Effector memory CD4-positive, alpha-beta T cell (primary cell): ENCODE measurements around the gene SAT2.
"Not testable (repeated sequence)": the region's sequence is repeated elsewhere in the genome, so short reads cannot be mapped to it uniquely, and the experiment has no call there.

ENCODE experiments used
- DNase-seq, 3 donors: peaks; one replicate each; pipeline ENCODE4 v3.0.0-alpha.2; 2020
- H3K27ac ChIP-seq: 2 replicates; pipeline ENCODE4 v1.7.0; 2013; ENCODE audit warnings: mild to moderate bottlenecking, low read length, moderate library complexity; ENCODE audit not compliant: insufficient read depth, poor library complexity, severe bottlenecking
- H3K27me3 ChIP-seq: replicated peaks from 2 replicates; pipeline ENCODE4 v1.7.0; 2013; ENCODE audit warnings: mild to moderate bottlenecking, low read length; ENCODE audit not compliant: insufficient read depth, control insufficient read depth, poor library complexity, severe bottlenecking
- H3K36me3 ChIP-seq: 2 replicates; pipeline ENCODE4 v1.7.0; 2013; ENCODE audit warnings: mild to moderate bottlenecking, low read length, moderate library complexity; ENCODE audit not compliant: control insufficient read depth, insufficient read depth
- H3K4me1 ChIP-seq: 2 replicates; pipeline ENCODE4 v1.7.0; 2013; ENCODE audit warnings: low read length, mild to moderate bottlenecking; ENCODE audit not compliant: control insufficient read depth, insufficient read depth, poor library complexity, severe bottlenecking
- H3K4me3 ChIP-seq: 2 replicates; pipeline ENCODE4 v1.7.0; 2013; ENCODE audit warnings: low read length, low read depth, mild to moderate bottlenecking; ENCODE audit not compliant: insufficient read depth, poor library complexity, severe bottlenecking
- H3K9me3 ChIP-seq: 2 replicates; pipeline ENCODE4 v1.7.0; 2013; ENCODE audit warnings: mild to moderate bottlenecking, low read length, moderate library complexity; ENCODE audit not compliant: control insufficient read depth

Gene SAT2

GRCh38 chr17:7636163-7636562 is 8.5 kb upstream of the SAT2 start:
- Histone ChIP-seq H3K27ac (no peak overlapping the region), H3K27me3 (no peaks in the 10 kb centered on the region), H3K9me3 (no peaks in the 10 kb centered on the region), H3K36me3 (no peaks in the 10 kb centered on the region), H3K4me1 (no peaks in the 10 kb centered on the region), H3K4me3 (no peak overlapping the region)
- no peak for DNase-seq

DNA sequence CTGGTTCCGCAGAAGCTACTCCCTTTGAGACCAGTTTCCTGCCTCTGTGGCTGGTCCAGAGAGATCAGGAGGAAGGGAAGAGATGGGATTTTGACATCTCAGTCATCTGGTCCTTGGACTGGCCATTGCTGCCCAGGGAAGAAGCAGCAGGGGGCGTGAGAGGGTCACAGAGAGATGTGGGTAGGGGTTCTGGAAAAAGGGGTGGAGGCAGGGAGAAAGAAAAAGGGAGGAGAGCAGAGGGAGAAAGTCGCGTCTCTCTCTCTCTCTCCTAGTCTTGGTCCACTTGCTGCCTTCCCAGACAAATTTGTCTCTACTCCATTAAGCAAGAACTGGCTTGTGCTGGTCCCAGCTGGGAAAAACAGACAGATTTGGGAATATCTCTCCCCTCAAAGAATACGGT is 6.8 kb upstream of the SAT2 start:
- DNase-seq: no peak
- H3K4me1 ChIP-seq: no peaks in the 10 kb centered on the region
- H3K27ac ChIP-seq: no peak overlapping the region

DNA sequence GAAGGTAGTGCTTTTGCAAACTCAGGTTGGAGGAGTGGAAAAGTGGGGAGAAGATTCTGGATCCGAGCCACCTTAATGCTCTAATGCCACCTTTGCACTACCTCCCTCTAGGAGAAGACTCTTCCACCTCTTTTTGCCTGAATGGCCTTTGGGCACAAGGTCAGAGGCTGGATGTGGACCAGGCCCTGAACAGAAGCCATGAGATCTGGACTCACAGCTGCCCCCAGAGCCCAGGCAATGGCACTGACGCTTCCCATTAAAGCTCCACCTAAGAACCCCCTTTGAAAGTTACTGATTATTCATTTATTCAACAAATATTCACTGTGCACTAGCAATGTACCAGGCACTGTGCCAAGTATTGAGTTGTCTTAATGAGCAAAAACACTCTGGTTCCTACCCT is 5.5 kb upstream of the SAT2 start:
- no peak for DNase-seq
- Histone ChIP-seq H3K36me3 (no peaks in the 10 kb centered on the region), H3K4me3 (no peak overlapping the region), H3K27me3 (no peaks in the 10 kb centered on the region), H3K27ac (no peak overlapping the region), H3K9me3 (no peaks in the 10 kb centered on the region), H3K4me1 (peaks cover under 1% of the 10 kb centered on the region)

More for the DNA sequence above, 6.8 kb upstream of the SAT2 start:
- H3K27me3 ChIP-seq: no peaks in the 10 kb centered on the region
- H3K36me3 ChIP-seq: no peaks in the 10 kb centered on the region
- H3K4me3 ChIP-seq: no peak overlapping the region
- H3K9me3 ChIP-seq: no peaks in the 10 kb centered on the region

DNA sequence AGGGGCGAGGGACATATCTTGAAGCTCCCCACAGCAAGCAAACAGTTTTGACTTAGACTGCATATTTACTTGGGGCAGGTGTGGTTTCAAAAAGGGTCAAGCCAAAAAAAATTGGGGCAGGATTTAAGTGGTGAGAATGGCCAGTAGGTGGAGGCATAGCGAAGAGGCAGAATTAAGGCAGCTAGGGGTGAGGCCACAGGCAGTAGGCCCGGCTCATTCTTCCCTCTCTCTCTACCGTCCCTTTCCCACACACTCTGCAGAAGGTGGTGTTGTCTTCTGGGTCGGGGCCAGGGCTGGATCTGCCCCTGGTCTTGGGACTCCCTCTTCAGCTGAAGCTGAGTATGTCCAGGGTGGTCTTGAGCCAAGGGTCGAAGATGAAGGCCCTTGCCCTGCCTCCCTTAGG is 4.9 kb upstream of the SAT2 start:
- Histone ChIP-seq H3K4me3 (no peak overlapping the region), H3K27me3 (no peaks in the 10 kb centered on the region), H3K4me1 (peaks cover 4% of the 10 kb centered on the region), H3K27ac (no peak overlapping the region), H3K9me3 (no peaks in the 10 kb centered on the region), H3K36me3 (no peaks in the 10 kb centered on the region)
- DNase-seq: no peak

GRCh38 chr17:7631398-7632380 is 4.1 kb upstream of the SAT2 start:
- H3K27ac ChIP-seq: no peak overlapping the region
- DNase-seq: no peak
- no peaks in the 10 kb centered on the region for H3K9me3 ChIP-seq
- H3K36me3 ChIP-seq: no peaks in the 10 kb centered on the region
- peaks cover 10% of the 10 kb centered on the region for H3K4me1 ChIP-seq
- no peaks in the 10 kb centered on the region for H3K27me3 ChIP-seq
- H3K4me3 ChIP-seq: no peak overlapping the region

DNA sequence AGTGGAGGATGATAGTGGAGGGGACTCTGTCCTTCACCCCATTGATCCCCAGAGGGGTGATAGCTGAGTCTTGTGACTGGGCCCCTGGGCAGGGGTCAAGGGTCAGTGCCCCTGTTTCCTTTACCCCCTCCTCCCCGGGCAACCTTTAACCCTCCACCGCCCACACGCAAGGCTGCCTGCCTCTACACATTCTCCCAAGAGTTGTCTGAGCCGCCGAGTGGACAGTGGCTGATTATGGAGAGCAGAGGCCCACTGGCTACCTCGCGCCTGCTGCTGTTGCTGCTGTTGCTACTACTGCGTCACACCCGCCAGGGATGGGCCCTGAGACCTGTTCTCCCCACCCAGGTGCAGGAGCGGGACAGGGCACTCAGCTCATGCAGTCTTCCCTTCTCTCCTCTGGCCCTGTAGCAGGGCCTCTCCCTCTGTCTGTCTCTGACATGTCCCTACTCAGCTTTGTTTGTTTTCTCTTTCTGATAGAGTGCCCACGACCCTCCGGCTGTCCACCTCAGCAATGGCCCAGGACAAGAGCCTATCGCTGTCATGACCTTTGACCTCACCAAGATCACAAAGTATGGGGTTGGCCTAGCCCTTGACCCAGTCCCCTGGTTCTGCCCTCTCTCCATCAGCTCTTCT is 2.4 kb upstream of the SAT2 start, which contains the start of gene SHBG:
Gene SHBG (plus strand): TSS at position 197 of the 633 bp plus-strand sequence. CDS start 38 bp downstream, at position 235.
- H3K4me1 ChIP-seq: peaks cover 11% of the 10 kb centered on the region
- no peaks in the 10 kb centered on the region for H3K36me3 ChIP-seq
- H3K27ac ChIP-seq: no peak within 1 kb of the TSS
- DNase-seq: no peak
- H3K4me3 ChIP-seq: no peak within 1 kb of the TSS
- H3K9me3 ChIP-seq: no peaks in the 10 kb centered on the region
- H3K27me3 ChIP-seq: no peaks in the 10 kb centered on the region

- no peaks in the 10 kb centered on the region for H3K9me3 ChIP-seq
- H3K27ac ChIP-seq: peak overlapping the region; percentile 86
- H3K4me1 ChIP-seq: peaks cover 11% of the 10 kb centered on the region
- no peak for DNase-seq
- peak overlapping the region; percentile 80 for H3K4me3 ChIP-seq
- no peaks in the 10 kb centered on the region for H3K36me3 ChIP-seq
- H3K27me3 ChIP-seq: no peaks in the 10 kb centered on the region
Observed at GRCh38 chr17:7626956-7627249, 718 bp downstream of the SAT2 start.

DNA sequence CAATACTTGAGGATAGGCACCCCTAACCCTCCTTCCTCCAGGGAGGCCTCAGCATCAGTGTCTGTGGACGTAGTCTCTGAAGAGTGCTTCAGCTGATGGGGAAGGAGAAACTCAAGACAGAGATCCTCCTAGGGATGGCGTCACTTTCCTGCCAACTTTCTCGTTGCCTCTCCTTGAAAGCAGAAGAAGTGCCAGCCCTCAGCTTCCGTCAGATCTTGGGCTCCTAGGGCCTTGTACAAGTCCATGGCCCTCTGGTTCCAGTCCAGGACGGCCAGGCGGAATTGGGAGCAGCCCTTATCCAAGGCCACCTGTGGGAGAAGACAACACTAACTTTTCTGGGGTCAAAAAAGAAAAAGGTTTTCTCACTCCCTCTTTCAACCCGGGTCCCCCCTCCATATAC is 1.3 kb downstream of the SAT2 start:
- Histone ChIP-seq H3K4me3 (no peak overlapping the region), H3K27ac (no peak overlapping the region), H3K9me3 (no peaks in the 10 kb centered on the region), H3K4me1 (peaks cover 11% of the 10 kb centered on the region), H3K27me3 (no peaks in the 10 kb centered on the region), H3K36me3 (no peaks in the 10 kb centered on the region)
- DNase-seq: no peak

DNA sequence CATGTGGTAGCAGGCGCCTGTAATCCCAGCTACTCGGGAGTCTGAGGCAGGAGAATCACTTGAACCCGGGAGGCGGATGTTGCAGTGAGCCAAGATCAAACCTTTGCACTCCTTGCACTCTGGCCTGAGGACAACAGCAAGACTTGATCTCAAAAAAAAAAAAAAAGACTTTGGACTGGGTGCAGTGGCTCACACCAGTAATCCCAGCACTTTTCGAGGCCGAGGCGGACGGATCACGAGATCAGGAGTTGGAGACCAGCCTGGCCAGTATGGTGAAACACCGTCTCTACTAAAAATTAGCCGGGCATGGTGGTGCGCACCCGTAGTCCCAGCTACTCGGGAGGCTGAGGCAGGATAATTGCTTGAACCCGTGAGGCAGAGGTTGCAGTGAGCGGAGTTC is 1.9 kb downstream of the SAT2 start:
- not testable (repeated sequence) for H3K27me3 ChIP-seq, H3K27ac ChIP-seq, H3K4me3 ChIP-seq, H3K9me3 ChIP-seq, DNase-seq, H3K36me3 ChIP-seq
- H3K4me1 ChIP-seq: peaks cover 11% of the 10 kb centered on the region

- no peaks in the 10 kb centered on the region for H3K9me3 ChIP-seq
- H3K36me3 ChIP-seq: no peaks in the 10 kb centered on the region
- peaks cover 11% of the 10 kb centered on the region for H3K4me1 ChIP-seq
- no peak overlapping the region for H3K27ac ChIP-seq
- H3K4me3 ChIP-seq: no peak overlapping the region
- no peaks in the 10 kb centered on the region for H3K27me3 ChIP-seq
- no peak for DNase-seq
Observed at GRCh38 chr17:7623661-7624060, 4.0 kb downstream of the SAT2 start.
